Lower lobe of right lung (tissue), 2 donors: ENCODE data around the gene ZBTB7B. TPM values are rescaled to one million over a fixed set of nuclear protein-coding genes. Genes with fewer than 3 reads are reported as not detected.
"Not testable (repeated sequence)": the region's sequence is repeated elsewhere in the genome, so short reads cannot be mapped to it uniquely, and the experiment has no call there.

Source experiments
- ATAC-seq, 2 donors: fragments of 200-7000 bp; cut with Tn5 transposase; one replicate each; pipeline ENCODE4 v1.9.1; 2020 to 2022; ENCODE audit warnings: mild to moderate bottlenecking in 2 of 2, moderate library complexity in 2 of 2
- DNase-seq: peaks from one replicate; pipeline ENCODE4 v3.0.0-alpha.2; 2020
- H3K27ac ChIP-seq: fragments of 200-600 bp; one replicate; pipeline ENCODE4 v1.8.0; 2022
- H3K27me3 ChIP-seq: fragments of 200-600 bp; one replicate; pipeline ENCODE4 v1.8.0; 2022; ENCODE audit warnings: low read depth
- H3K36me3 ChIP-seq: fragments of 200-600 bp; one replicate; pipeline ENCODE4 v1.8.0; 2022; ENCODE audit warnings: mild to moderate bottlenecking
- H3K4me1 ChIP-seq: fragments of 200-600 bp; one replicate; pipeline ENCODE4 v1.8.0; 2022
- H3K4me3 ChIP-seq: fragments of 200-600 bp; one replicate; pipeline ENCODE4 v1.8.0; 2022; ENCODE audit warnings: mild to moderate bottlenecking
- H3K9me3 ChIP-seq: fragments of 200-600 bp; one replicate; pipeline ENCODE4 v1.8.0; 2022
- intact Hi-C: fragments of 100-400 bp; cut with DNase I; formaldehyde crosslinking; loops from one replicate; pipeline ENCODE4 v1.11.0; 2022
- total RNA-seq: library from RNA; stranded (reverse); fragmentation: NEBNext Ultra II Directional; extraction: Animal tissue kit (Norgen Biotek cat#: 25700); gene quantifications from one replicate; pipeline ENCODE4 v1.2.1, GENCODE V29; 2021
- TF ChIP-seq, protein P1 (sequence below): fragments of 200-600 bp; IDR thresholded peaks from one replicate; pipeline ENCODE4 v1.8.0; 2022; ENCODE audit warnings: antibody characterized with exemption, mild to moderate bottlenecking
- donor health status: DM: no; HTN: yes; CAD: no; lungs with severe emphysema.

Gene ZBTB7B
- total RNA-seq, 1 donor from 2014 or later, result 72.0 TPM

DNA sequence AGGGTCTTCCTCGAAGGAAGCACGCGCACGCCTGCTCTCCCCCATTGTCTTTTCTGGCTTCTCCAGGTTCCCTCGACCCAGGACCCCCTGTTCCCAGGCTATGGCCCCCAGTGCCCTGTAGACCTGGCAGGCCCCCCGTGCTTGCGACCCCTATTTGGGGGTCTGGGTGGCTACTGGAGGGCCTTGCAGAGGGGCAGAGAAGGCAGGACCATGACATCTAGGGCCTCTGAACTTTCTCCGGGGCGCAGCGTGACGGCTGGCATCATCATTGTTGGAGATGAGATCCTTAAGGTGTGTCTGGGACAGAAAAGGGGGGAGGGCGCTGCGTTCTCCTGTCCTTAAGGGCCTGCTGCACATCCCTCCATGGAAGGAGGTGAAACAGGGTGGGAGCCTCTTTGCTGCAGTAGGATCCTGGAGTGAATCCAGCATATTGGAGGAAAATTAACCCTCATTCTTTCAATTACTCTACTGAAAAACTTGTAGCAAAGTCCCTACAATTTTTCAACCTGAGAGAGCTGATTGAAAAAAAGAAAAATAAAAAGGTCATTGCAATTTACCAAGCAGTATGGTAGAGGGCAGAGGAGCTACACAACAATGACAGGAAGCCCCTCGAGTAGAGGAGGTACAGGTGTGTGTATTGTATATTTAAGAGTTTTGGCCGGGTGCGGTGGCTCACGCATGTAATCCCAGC is 18.7 kb upstream of the ZBTB7B start:
- Histone ChIP-seq H3K27ac (peak overlapping the region; percentile 78), H3K36me3 (peaks cover 17% of the 10 kb centered on the region), H3K4me3 (peak overlapping the region; percentile 95), H3K27me3 (no peaks in the 10 kb centered on the region), H3K4me1 (peaks cover 23% of the 10 kb centered on the region), H3K9me3 (no peaks in the 10 kb centered on the region)
- ATAC-seq, result no peak
- intact Hi-C loops, result no loop called here
- DNase-seq, result peak; percentile 47
- TF ChIP-seq, protein P1, sequence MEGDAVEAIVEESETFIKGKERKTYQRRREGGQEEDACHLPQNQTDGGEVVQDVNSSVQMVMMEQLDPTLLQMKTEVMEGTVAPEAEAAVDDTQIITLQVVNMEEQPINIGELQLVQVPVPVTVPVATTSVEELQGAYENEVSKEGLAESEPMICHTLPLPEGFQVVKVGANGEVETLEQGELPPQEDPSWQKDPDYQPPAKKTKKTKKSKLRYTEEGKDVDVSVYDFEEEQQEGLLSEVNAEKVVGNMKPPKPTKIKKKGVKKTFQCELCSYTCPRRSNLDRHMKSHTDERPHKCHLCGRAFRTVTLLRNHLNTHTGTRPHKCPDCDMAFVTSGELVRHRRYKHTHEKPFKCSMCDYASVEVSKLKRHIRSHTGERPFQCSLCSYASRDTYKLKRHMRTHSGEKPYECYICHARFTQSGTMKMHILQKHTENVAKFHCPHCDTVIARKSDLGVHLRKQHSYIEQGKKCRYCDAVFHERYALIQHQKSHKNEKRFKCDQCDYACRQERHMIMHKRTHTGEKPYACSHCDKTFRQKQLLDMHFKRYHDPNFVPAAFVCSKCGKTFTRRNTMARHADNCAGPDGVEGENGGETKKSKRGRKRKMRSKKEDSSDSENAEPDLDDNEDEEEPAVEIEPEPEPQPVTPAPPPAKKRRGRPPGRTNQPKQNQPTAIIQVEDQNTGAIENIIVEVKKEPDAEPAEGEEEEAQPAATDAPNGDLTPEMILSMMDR, result no peak

DNA sequence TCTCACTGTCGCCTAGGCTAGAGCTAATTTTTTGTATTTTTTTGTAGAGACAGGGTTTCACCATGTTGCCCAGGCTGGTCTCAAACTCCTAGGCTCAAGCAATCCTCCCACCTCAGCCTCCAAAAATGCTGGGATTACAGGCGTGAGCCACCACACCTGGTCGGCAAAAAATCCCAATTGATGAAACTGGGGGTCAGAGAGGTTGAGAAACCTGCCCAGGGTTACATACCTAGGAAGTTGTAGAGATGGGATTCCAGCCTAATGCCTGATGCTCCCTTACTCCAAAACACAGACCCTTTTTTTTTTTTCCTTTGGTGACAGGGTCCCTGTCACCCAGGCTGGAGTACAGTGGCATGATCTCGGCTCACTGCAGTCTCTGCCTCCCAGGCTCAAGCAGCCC is 15.9 kb upstream of the ZBTB7B start:
- intact Hi-C loops, H3K27ac ChIP-seq, H3K4me3 ChIP-seq, H3K9me3 ChIP-seq, H3K27me3 ChIP-seq, DNase-seq, ATAC-seq: not testable (repeated sequence)
- Histone ChIP-seq H3K36me3 (peaks cover 43% of the 10 kb centered on the region), H3K4me1 (peaks cover 23% of the 10 kb centered on the region)

DNA sequence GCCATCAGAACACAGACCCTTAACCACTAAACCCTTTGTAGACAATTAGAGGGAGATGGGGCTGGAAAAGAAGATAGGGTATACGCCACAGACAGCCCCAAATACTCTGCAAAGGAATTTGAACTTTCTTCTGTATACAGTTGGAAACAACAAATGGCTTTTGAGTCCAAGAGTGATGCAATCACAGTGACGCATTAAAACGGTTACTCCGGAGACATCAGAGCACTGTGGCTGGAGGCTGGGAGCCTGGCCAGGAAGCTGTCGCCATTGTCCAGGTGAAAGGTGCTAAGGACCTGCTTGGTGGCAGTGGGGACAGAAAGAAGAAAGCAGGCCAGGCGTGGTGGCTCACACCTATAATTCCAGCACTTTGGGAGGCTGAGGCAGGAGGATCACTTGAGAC is 15.3 kb upstream of the ZBTB7B start:
- TF ChIP-seq, protein P1, result no peak

DNA sequence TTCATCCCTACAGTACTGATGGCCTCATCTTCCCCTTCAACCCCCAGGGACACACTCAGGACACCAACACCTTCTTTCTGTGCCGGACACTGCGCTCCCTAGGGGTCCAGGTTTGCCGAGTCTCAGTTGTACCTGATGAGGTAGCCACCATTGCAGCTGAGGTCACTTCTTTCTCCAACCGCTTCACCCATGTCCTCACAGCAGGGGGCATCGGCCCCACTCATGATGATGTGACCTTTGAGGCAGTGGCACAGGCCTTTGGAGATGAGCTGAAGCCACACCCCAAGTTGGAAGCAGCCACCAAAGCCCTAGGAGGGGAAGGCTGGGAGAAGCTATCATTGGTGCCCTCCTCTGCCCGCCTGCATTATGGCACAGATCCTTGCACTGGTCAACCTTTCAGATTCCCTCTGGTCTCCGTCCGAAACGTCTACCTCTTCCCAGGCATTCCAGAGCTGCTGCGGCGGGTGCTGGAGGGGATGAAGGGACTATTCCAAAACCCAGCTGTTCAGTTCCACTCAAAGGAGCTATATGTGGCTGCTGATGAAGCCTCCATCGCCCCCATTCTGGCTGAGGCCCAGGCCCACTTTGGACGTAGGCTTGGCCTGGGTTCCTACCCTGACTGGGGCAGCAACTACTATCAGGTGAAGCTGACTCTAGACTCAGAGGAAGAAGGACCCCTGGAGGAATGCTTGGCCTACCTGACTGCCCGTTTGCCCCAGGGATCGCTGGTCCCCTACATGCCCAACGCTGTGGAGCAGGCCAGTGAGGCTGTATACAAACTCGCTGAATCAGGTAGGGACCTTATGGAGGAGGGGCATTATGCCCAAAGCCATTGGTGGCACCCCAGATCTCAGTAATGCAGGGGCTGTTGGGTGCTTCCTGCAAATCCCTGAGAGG is 14.3 kb upstream of the ZBTB7B start:
- no peak overlapping the region for H3K4me3 ChIP-seq
- peaks cover 16% of the 10 kb centered on the region for H3K4me1 ChIP-seq
- ATAC-seq (no peak), DNase-seq (peak; percentile 25)
- TF ChIP-seq, protein P1, result no peak
- H3K27ac ChIP-seq, result no peak overlapping the region
- intact Hi-C loops, result no loop called here
- no peaks in the 10 kb centered on the region for H3K9me3 ChIP-seq
- H3K36me3 ChIP-seq, result peaks cover 43% of the 10 kb centered on the region
- H3K27me3 ChIP-seq, result no peaks in the 10 kb centered on the region

More for the DNA sequence above, 15.3 kb upstream of the ZBTB7B start:
- DNase-seq (peak; percentile 32), ATAC-seq (no peak)
- H3K27me3 ChIP-seq, result no peaks in the 10 kb centered on the region
- H3K9me3 ChIP-seq, result no peaks in the 10 kb centered on the region
- H3K4me3 ChIP-seq, result no peak overlapping the region
- intact Hi-C loops, result no loop called here
- H3K36me3 ChIP-seq, result peaks cover 43% of the 10 kb centered on the region
- H3K27ac ChIP-seq, result no peak overlapping the region
- peaks cover 21% of the 10 kb centered on the region for H3K4me1 ChIP-seq

DNA sequence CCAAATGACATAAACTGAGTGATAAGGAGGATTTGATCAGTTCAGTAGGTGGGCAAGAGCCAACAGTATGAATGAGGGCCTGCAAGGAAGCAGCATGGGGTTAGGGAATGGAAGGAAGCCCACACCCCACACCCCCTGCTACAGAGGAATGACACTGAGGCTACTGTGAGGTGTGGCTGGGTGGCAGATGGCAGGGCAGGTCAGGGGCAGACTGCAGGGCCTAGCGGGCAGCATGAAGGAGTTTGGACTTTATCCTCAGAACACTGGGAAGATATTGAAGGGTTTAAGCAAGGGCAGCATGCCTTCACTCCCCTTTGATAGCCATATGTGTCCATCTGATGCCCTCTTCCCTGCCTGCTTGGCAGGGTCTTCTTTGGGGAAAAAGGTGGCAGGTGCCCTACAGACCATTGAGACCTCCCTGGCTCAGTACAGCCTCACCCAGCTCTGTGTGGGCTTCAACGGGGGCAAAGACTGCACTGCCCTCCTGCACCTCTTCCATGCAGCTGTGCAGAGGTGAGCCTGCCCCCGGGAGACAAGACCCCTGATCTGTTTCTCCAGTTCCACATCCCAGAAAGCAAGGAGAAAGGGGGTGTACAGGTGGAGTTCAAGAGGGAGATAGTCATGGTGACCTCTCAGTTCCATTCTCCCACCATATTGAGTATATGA is 13.3 kb upstream of the ZBTB7B start:
- Histone ChIP-seq H3K4me3 (no peak overlapping the region), H3K9me3 (no peaks in the 10 kb centered on the region), H3K27ac (no peak overlapping the region), H3K4me1 (peaks cover 6% of the 10 kb centered on the region), H3K27me3 (no peaks in the 10 kb centered on the region), H3K36me3 (peaks cover 43% of the 10 kb centered on the region)
- no peak for DNase-seq
- intact Hi-C loops, result no loop called here
- no peak for ATAC-seq
- TF ChIP-seq, protein P1, result no peak
